ENCODE results near the gene TIGD2.

TIGD2 gene

GRCh38 chr4:89110986-89111832, at the start of gene TIGD2:
Gene TIGD2, plus strand, starts transcription at chr4:89111533. Its CDS starts 1,442 bp downstream, at chr4:89112975.
- DNase-seq: peak; percentile 86

- DNase-seq: no peak
These were observed 46.5 kb upstream of the TIGD2 start for GRCh38 chr4:89064848-89065247.

GRCh38 chr4:89067417-89067816, 43.9 kb upstream of the TIGD2 start:
- no peak for DNase-seq

GRCh38 chr4:89069481-89069880, 41.9 kb upstream of the TIGD2 start:
- DNase-seq: no peak

GRCh38 chr4:89070041-89070440, 41.3 kb upstream of the TIGD2 start:
- no peak for DNase-seq

GRCh38 chr4:89071311-89071710, 40.0 kb upstream of the TIGD2 start:
- DNase-seq: no peak

GRCh38 chr4:89072921-89073320, 38.4 kb upstream of the TIGD2 start:
- no peak for DNase-seq

GRCh38 chr4:89077761-89078160, 33.6 kb upstream of the TIGD2 start:
- no peak for DNase-seq

- no peak for DNase-seq
These were observed 33.0 kb upstream of the TIGD2 start for GRCh38 chr4:89078300-89078699.

- DNase-seq: no peak
These were observed 12.3 kb upstream of the TIGD2 start for GRCh38 chr4:89099034-89099433.

GRCh38 chr4:89099471-89099870, 11.9 kb upstream of the TIGD2 start:
- no peak for DNase-seq

- no peak for DNase-seq
These were observed 10.5 kb upstream of the TIGD2 start for GRCh38 chr4:89100853-89101252.

GRCh38 chr4:89101256-89102161, 9.8 kb upstream of the TIGD2 start:
- peak; percentile 45 for DNase-seq

- no peak for DNase-seq
These were observed 5.6 kb upstream of the TIGD2 start for GRCh38 chr4:89105726-89106125.

- DNase-seq: no peak
These were observed 3.2 kb upstream of the TIGD2 start for GRCh38 chr4:89108091-89108490.

- no peak for DNase-seq
These were observed 1.3 kb upstream of the TIGD2 start for GRCh38 chr4:89109841-89110540.

- DNase-seq: no peak
These were observed 770 bp upstream of the TIGD2 start for GRCh38 chr4:89110541-89110985.

GRCh38 chr4:89111833-89112563, 665 bp downstream of the TIGD2 start:
- no peak for DNase-seq

- DNase-seq: no peak
These were observed 2.1 kb downstream of the TIGD2 start for GRCh38 chr4:89113415-89113814.

GRCh38 chr4:89114100-89114499, 2.8 kb downstream of the TIGD2 start:
- DNase-seq: peak; percentile 48

GRCh38 chr4:89117115-89117514, 5.8 kb downstream of the TIGD2 start:
- no peak for DNase-seq

GRCh38 chr4:89119166-89119565, 7.8 kb downstream of the TIGD2 start:
- DNase-seq: no peak

Data from activated CD4-positive, alpha-beta T cell treated with anti-CD3 and anti-CD28 coated beads, Interleukin-2, amount 50 U/mL, for 16 hours (primary cell).